ENCODE data around the gene ACADVL. TPM values are rescaled to one million over a fixed set of nuclear protein-coding genes. Genes with fewer than 3 reads are reported as not detected.
"Not testable (repeated sequence)": the region's sequence is repeated elsewhere in the genome, so short reads cannot be mapped to it uniquely, and the experiment has no call there.

Gene ACADVL
- total and polyA plus RNA-seq, 4 donors: 159 to 1,724 (median 436) TPM

GRCh38 chr17:7177191-7177953 lies 42.4 kb upstream of the ACADVL start:
- ATAC-seq (ENCODE audit: low FRiP score): peak; percentile 84

GRCh38 chr17:7177954-7178477 lies 41.7 kb upstream of the ACADVL start:
- Histone ChIP-seq H3K4me1 (ENCODE audit: control insufficient read depth in 1 of 2, insufficient read depth in 2 of 2, low read length in 2 of 2) (no peaks in the 10 kb centered on the region), H3K4me3 (ENCODE audit: low read length in 2 of 2) (no peak overlapping the region), H3K27ac (ENCODE audit: low read depth in 1 of 2, low read length in 2 of 2) (no peak overlapping the region), H3K27me3 (ENCODE audit: control insufficient read depth in 1 of 2, insufficient read depth in 2 of 2, low read length in 1 of 2) (no peaks in the 10 kb centered on the region), H3K36me3 (ENCODE audit: control insufficient read depth in 1 of 2, insufficient read depth in 2 of 2, low read length in 1 of 2) (no peaks in the 10 kb centered on the region), H3K9me3 (ENCODE audit: control insufficient read depth, low read length) (no peaks in the 10 kb centered on the region)
- DNase-seq (no peak), ATAC-seq (ENCODE audit: low FRiP score) (no peak)
- intact Hi-C loops (cut with DNase I): no loop called here
- 4% methylated on average over 18 of the region's 18 CpGs for WGBS, 2 donors

More at GRCh38 chr17:7177191-7177953, 42.4 kb upstream of the ACADVL start:
- DNase-seq: peak; percentile 73 to 87
- intact Hi-C loops (cut with DNase I): no loop called here
- no peak overlapping the region for H3K4me3 ChIP-seq (ENCODE audit: low read length in 2 of 2)
- H3K4me1 ChIP-seq (ENCODE audit: control insufficient read depth in 1 of 2, insufficient read depth in 2 of 2, low read length in 2 of 2): no peaks in the 10 kb centered on the region
- 1 to 2% methylated on average over 30 to 31 of the region's 31 CpGs for WGBS, 2 donors
- no peaks in the 10 kb centered on the region for H3K9me3 ChIP-seq (ENCODE audit: control insufficient read depth, low read length)
- H3K27me3 ChIP-seq (ENCODE audit: control insufficient read depth in 1 of 2, insufficient read depth in 2 of 2, low read length in 1 of 2): no peaks in the 10 kb centered on the region
- H3K27ac ChIP-seq (ENCODE audit: low read depth in 1 of 2, low read length in 2 of 2): no peak overlapping the region
- no peaks in the 10 kb centered on the region for H3K36me3 ChIP-seq (ENCODE audit: control insufficient read depth in 1 of 2, insufficient read depth in 2 of 2, low read length in 1 of 2)

- H3K4me3 ChIP-seq (ENCODE audit: low read length in 2 of 2): no peak overlapping the region
- no peak overlapping the region for H3K27ac ChIP-seq (ENCODE audit: low read depth in 1 of 2, low read length in 2 of 2)
- no peaks in the 10 kb centered on the region for H3K36me3 ChIP-seq (ENCODE audit: control insufficient read depth in 1 of 2, insufficient read depth in 2 of 2, low read length in 1 of 2)
- H3K27me3 ChIP-seq (ENCODE audit: control insufficient read depth in 1 of 2, insufficient read depth in 2 of 2, low read length in 1 of 2): no peaks in the 10 kb centered on the region
- ATAC-seq (ENCODE audit: low FRiP score): no peak
- no peaks in the 10 kb centered on the region for H3K4me1 ChIP-seq (ENCODE audit: control insufficient read depth in 1 of 2, insufficient read depth in 2 of 2, low read length in 2 of 2)
- intact Hi-C loops (cut with DNase I): no loop called here
- DNase-seq: peak in 1 of 2 donors; percentile 4
- no peaks in the 10 kb centered on the region for H3K9me3 ChIP-seq (ENCODE audit: control insufficient read depth, low read length)
- WGBS, 2 donors: 75 to 78% methylated on average over 11 of the region's 11 CpGs
Measured at GRCh38 chr17:7178973-7179316, 40.8 kb upstream of the ACADVL start.

- H3K9me3 ChIP-seq (ENCODE audit: control insufficient read depth, low read length): no peaks in the 10 kb centered on the region
- no peaks in the 10 kb centered on the region for H3K36me3 ChIP-seq (ENCODE audit: control insufficient read depth in 1 of 2, insufficient read depth in 2 of 2, low read length in 1 of 2)
- no peak for ATAC-seq (ENCODE audit: low FRiP score)
- no peak within 1 kb of the TSS for H3K27ac ChIP-seq (ENCODE audit: low read depth in 1 of 2, low read length in 2 of 2)
- DNase-seq: peak in 1 of 2 donors; percentile 38
- H3K4me1 ChIP-seq (ENCODE audit: control insufficient read depth in 1 of 2, insufficient read depth in 2 of 2, low read length in 2 of 2): no peaks in the 10 kb centered on the region
- intact Hi-C loops (cut with DNase I): loop anchor here in 1 of 2 donors (10.0 kb wide), 1 partner anchor 1845 kb away; no protein-coding TSS in a partner anchor
- no peak within 1 kb of the TSS for H3K4me3 ChIP-seq (ENCODE audit: low read length in 2 of 2)
- 51 to 56% methylated on average over 20 of the region's 20 CpGs for WGBS, 2 donors
- no peaks in the 10 kb centered on the region for H3K27me3 ChIP-seq (ENCODE audit: control insufficient read depth in 1 of 2, insufficient read depth in 2 of 2, low read length in 1 of 2)
Measured at GRCh38 chr17:7179317-7180254, 40.2 kb upstream of the ACADVL start, which contains the start of gene ASGR1. Gene ASGR1, minus strand, starts transcription at chr17:7179370. Its CDS starts 807 bp downstream, at chr17:7178563.

DNA sequence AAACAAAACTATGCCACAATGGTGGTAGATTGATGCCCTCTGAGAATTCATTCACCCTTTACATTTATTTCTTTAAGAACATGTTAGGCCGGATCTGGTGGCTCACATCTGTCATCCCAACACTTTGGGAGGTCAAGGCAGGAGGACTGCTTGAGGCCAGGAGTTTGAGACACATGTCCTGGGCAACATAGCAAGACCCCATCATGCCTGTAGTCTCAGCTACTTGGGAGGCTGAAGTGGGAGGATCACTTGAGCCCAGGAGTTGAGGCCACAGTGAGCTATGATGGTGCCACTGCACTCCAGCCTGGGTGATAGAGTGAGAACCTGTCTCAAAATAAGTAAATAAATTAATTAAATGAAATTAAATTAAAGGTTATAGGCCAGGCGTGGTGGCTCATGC lies 37.6 kb upstream of the ACADVL start:
- not testable (repeated sequence) for H3K27ac ChIP-seq (ENCODE audit: low read depth in 1 of 2, low read length in 2 of 2); H3K36me3 ChIP-seq (ENCODE audit: control insufficient read depth in 1 of 2, insufficient read depth in 2 of 2, low read length in 1 of 2); H3K4me3 ChIP-seq (ENCODE audit: low read length in 2 of 2); H3K9me3 ChIP-seq (ENCODE audit: control insufficient read depth, low read length); DNase-seq; H3K4me1 ChIP-seq (ENCODE audit: control insufficient read depth in 1 of 2, insufficient read depth in 2 of 2, low read length in 2 of 2); ATAC-seq (ENCODE audit: low FRiP score); H3K27me3 ChIP-seq (ENCODE audit: control insufficient read depth in 1 of 2, insufficient read depth in 2 of 2, low read length in 1 of 2)
- intact Hi-C loops (cut with DNase I): loop anchor here in 1 of 2 donors (10.0 kb wide), 1 partner anchor 1847 kb away; no protein-coding TSS in a partner anchor
- 95 to 99% methylated on average over 2 of the region's 2 CpGs for WGBS, 2 donors

DNA sequence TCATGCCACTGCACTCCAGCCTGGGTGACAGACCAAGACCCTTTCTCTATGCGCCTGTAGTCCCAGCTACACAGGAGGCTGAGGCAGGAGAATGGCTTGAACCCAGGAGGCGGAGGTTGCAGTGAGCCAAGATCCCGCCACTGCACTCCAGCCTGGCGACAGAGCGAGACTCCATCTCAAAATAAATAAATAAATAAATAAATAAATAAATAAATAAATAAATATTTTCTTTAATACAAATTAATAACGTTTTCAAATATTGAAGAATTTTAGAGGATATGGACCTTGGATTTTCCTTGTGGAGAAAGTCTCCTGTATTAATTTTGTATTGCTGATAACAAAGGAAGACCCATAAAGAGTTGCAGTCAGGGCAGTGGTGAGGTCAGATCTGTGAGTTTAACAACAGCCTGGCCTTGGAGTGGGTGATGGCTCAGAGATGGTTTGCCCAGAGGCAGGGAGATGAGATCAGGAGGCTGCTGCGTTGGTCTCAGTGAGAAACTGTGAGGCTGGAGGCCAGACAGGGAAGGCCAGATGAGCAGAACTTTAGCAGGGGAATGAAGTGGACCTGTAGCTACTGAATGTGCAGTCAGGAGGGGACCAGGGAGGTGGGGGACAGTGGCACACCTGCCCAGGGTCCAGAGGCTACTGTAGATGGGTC lies 36.2 kb upstream of the ACADVL start:
- Histone ChIP-seq H3K27ac (ENCODE audit: low read depth in 1 of 2, low read length in 2 of 2) (no peak overlapping the region), H3K9me3 (ENCODE audit: control insufficient read depth, low read length) (no peaks in the 10 kb centered on the region), H3K27me3 (ENCODE audit: control insufficient read depth in 1 of 2, insufficient read depth in 2 of 2, low read length in 1 of 2) (no peaks in the 10 kb centered on the region), H3K4me1 (ENCODE audit: control insufficient read depth in 1 of 2, insufficient read depth in 2 of 2, low read length in 2 of 2) (no peaks in the 10 kb centered on the region), H3K36me3 (ENCODE audit: control insufficient read depth in 1 of 2, insufficient read depth in 2 of 2, low read length in 1 of 2) (no peaks in the 10 kb centered on the region), H3K4me3 (ENCODE audit: low read length in 2 of 2) (no peak overlapping the region)
- ATAC-seq (ENCODE audit: low FRiP score) (no peak), DNase-seq (no peak)
- intact Hi-C loops (cut with DNase I): loop anchor here in 1 of 2 donors (10.0 kb wide), 1 partner anchor 1849 kb away; no protein-coding TSS in a partner anchor
- 84 to 85% methylated on average over 7 of the region's 7 CpGs for WGBS, 2 donors

- DNase-seq (peak; percentile 75 to 85), ATAC-seq (ENCODE audit: low FRiP score) (peak; percentile 22)
- no peaks in the 10 kb centered on the region for H3K4me1 ChIP-seq (ENCODE audit: control insufficient read depth in 1 of 2, insufficient read depth in 2 of 2, low read length in 2 of 2)
- H3K27ac ChIP-seq (ENCODE audit: low read depth in 1 of 2, low read length in 2 of 2): no peak overlapping the region
- H3K36me3 ChIP-seq (ENCODE audit: control insufficient read depth in 1 of 2, insufficient read depth in 2 of 2, low read length in 1 of 2): no peaks in the 10 kb centered on the region
- H3K9me3 ChIP-seq (ENCODE audit: control insufficient read depth, low read length): no peaks in the 10 kb centered on the region
- WGBS, 2 donors: 53 to 57% methylated on average over 14 of the region's 14 CpGs
- H3K4me3 ChIP-seq (ENCODE audit: low read length in 2 of 2): no peak overlapping the region
- H3K27me3 ChIP-seq (ENCODE audit: control insufficient read depth in 1 of 2, insufficient read depth in 2 of 2, low read length in 1 of 2): no peaks in the 10 kb centered on the region
- intact Hi-C loops (cut with DNase I): loop anchor here in 1 of 2 donors (10.0 kb wide), 1 partner anchor 1849 kb away; no protein-coding TSS in a partner anchor
Measured at GRCh38 chr17:7184091-7184488, 35.6 kb upstream of the ACADVL start.

DNA sequence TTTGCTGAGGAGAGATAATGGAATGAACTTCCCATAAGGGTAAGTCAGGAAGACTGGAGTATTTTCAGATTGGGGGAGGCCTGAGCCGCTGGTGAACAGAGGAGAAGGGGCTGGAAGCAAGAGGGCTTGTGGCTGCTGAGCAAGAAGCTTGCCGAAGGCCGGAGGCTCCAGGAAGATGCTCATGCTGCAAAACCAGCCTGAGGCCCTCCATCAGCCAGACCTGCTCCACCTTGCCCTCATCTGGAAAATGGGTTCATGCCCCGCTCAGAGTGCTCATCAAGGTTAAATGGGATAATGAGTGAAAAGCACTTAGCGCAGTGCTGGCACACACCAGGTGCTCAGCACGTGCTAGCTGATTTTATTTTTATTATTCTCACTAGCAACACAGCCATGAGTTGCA lies 35.1 kb upstream of the ACADVL start:
- Histone ChIP-seq H3K4me1 (ENCODE audit: control insufficient read depth in 1 of 2, insufficient read depth in 2 of 2, low read length in 2 of 2) (no peaks in the 10 kb centered on the region), H3K27ac (ENCODE audit: low read depth in 1 of 2, low read length in 2 of 2) (no peak overlapping the region), H3K27me3 (ENCODE audit: control insufficient read depth in 1 of 2, insufficient read depth in 2 of 2, low read length in 1 of 2) (no peaks in the 10 kb centered on the region), H3K4me3 (ENCODE audit: low read length in 2 of 2) (no peak overlapping the region), H3K9me3 (ENCODE audit: control insufficient read depth, low read length) (no peaks in the 10 kb centered on the region), H3K36me3 (ENCODE audit: control insufficient read depth in 1 of 2, insufficient read depth in 2 of 2, low read length in 1 of 2) (no peaks in the 10 kb centered on the region)
- ATAC-seq (ENCODE audit: low FRiP score): no peak
- intact Hi-C loops (cut with DNase I): loop anchor here in 1 of 2 donors (10.0 kb wide), 1 partner anchor 1850 kb away; no protein-coding TSS in a partner anchor
- DNase-seq: peak in 1 of 2 donors; percentile 45
- 85 to 86% methylated on average over 6 of the region's 6 CpGs for WGBS, 2 donors
